GM12892 (cell line): ENCODE results near the gene KCNK3.

Experiments
- POLR2A ChIP-seq: IDR thresholded peaks from 2 replicates; pipeline ENCODE4 v1.6.1; 2011; ENCODE audit warnings: low read depth, low read length, control low read depth
- POLR2AphosphoS5 ChIP-seq: IDR thresholded peaks from 2 replicates; pipeline ENCODE4 v1.6.1; 2011; ENCODE audit warnings: low read depth, low read length, control low read depth
- TAF1 ChIP-seq: IDR thresholded peaks from 2 replicates; pipeline ENCODE4 v1.6.1; 2011; ENCODE audit warnings: low read depth, mild to moderate bottlenecking, control low read depth, low read length, borderline replicate concordance

DNA sequence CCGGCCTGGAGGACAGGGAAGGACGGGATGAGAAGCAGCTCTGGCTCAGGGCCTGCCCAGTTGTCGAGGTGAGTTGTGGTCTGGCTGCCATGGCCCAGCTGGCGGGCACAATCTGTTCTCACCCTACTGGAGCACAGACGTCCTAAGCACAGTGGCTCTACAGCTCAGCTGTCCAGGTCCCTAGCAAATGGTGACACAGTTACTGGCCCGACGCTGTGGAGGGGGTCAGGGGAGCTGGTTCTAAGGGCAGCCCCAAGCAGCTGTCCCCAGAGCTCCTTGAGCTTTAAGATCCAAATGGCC lies 32.9 kb downstream of the KCNK3 start:
- no peak for TF ChIP-seq TAF1
- no peak for TF ChIP-seq POLR2AphosphoS5
- no peak for TF ChIP-seq POLR2A
